GM19438 (cell line): ENCODE results near the gene LYST.

Experiments used
- ATAC-seq: cut with Tn5 transposase; IDR thresholded peaks from one replicate; pipeline ENCODE4 v1.9.1; 2021; ENCODE audit warnings: low read depth; ENCODE audit not compliant: unreplicated experiment

Gene LYST

DNA sequence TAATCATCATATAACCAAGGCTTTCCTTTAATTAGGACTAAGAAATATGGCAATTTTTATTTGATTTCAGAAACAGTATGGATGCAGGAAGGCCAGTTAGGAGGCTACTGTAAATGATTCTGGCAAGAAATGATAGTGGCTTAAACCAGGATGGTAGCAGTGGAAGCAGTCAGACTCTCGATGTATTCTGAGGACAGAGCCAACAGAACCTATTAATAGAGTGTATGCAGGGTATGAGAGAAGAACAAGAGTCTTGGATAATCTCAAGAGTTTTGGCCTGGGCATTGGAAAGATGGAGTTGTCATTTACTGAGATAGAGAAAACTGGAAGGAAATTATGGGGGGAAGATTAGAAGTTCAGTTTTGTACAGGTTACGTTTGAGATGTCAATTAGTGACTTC lies 143.8 kb downstream of the LYST start:
- ATAC-seq: no peak

DNA sequence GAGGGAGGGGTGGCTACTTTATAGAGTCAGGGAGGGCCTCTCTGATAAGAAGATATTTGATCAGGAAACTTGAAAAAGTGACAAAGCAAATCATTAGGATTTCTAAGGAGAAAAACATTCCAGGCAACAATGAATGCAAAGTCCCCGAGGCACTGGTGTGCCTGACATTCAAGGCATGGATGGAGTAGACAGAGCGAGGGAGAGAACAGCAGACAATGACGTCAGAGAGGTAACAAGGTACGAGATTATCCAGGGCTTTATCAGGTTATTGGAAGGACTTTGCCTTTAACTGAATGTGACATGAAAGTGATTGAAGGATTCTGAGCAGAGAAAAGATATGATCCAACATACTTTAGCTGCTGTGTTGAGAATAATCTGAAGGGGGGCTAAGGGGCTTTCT lies 144.7 kb downstream of the LYST start:
- ATAC-seq: no peak

DNA sequence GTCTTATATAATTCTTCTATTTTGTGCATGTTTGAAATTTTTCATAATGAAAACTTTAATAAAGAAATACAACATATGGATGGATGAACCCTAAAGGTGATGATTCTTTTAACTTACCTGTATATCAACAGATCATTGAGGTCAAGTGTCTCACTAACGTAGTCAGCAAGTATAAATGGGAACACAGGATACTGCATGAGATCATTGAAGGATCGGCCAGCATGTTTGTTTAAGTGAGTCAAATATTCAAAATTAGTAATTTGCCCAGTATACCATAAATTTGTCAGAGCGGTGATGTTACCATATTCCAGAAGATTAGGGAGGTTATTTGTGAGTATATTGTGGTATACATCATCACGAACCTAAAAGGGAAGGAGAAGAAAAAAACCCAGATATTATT lies 146.2 kb downstream of the LYST start:
- ATAC-seq: no peak

DNA sequence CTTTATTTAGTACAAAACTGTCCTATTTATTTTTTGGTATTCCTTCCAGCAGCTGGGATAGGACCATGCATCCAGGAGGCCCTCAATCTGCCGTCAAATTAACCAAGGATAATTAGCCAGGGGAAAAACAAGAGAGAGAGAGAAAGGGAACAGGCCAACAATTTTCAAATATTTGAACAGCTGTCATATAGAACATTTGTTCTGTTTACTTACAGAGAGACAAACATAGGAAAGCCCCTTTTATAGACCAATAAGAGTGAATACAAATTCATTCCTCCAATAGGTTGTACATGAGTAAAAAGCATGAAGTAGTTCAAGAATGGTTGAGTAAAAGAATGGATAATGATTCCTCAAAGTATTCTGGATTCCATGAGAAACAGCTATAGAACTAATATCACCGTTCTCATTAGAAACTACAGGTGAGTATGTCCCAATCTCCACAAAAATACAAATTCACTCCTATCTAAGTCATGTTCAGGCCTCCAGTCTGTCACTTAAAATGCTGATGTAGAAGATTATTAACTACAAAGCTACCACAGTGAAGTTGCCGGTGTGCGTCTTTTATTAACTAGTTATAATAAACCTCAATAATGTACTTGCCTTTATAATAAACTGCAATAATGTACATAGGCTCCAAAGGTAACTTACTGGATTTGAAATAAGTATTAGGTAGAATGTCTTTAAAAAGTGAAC lies 152.4 kb downstream of the LYST start:
- no peak for ATAC-seq

DNA sequence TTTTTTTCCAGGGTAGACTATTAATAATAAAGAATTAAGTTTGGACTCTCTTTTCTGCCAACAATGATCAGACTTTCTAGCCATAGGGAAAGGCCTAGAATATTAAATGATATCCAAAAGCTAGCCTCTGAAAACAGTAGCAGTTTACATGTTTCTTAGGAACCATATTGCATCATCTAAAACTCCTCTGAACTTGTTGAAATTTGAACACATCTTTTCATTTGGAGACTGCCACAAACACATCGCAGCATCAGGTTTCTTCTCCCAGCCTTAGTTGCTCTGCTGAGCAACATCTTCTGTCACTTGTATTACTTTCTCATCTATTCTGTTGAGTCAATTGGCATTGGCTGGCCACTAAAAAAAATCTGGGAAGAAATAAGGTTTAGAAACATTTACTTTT lies 153.9 kb downstream of the LYST start:
- ATAC-seq: no peak

DNA sequence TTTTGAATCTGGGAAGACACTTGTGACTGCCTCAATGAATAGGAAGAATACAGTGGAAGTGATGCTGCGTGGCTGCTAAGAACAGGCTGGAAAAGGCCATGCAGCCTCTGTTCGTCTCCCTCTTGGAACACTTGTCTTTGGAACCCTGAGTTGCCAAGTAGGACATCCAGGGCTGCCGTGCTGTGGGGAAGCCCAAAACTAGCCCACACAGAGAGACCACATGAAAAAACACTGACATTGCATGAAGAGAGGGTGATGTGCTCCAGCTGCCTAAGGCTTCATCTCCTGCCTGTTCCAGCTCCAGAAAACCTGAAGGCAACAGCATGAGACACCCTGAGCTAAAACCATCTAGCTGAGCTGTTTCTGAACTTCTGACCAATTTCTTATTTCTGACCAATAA lies 156.0 kb downstream of the LYST start:
- ATAC-seq: no peak

DNA sequence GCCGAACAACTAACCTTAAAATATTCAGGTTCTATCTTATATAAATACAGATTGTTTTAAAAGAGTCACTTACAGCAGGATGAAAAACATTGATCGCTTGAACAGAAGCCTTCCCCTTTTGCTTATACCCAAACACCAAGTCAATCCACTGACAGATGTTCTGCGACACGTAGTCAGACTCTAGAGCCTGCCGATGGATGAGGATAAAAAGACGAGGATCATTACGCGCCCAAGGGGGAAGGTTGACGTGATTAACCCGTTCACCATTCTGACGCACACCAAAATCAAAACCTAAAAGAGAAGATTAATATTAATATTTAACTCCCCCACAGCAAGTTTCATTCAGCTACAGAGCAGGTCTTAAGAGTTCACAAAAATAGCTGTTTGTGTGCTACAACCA lies 157.7 kb downstream of the LYST start:
- no peak for ATAC-seq

DNA sequence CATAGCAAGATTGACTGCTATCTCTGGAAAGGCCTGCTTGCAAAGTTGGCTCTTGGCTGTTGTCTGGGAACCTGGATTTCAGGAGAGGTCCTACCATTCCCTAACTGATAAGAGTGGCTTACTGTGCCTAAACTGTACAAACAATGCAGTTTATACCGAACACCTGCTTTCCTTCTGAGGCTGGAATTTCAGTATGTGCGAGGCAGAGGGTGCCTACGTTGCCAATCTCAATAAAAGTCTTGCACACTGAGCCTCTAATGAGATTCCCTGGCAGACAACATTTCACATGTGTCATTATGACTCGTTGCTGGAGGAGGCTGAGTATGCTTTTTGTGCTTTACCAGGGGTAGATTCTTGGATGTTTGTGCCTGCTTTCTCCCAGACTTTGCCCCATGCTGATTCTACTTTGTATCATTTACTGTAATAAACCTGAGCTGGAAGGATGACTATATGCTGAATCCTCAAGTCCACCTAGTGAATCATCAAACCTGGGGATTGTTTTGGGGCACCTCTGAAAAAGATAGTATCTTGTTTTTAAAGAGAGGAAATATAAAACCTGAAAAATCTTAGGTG lies 158.2 kb downstream of the LYST start:
- ATAC-seq: no peak

DNA sequence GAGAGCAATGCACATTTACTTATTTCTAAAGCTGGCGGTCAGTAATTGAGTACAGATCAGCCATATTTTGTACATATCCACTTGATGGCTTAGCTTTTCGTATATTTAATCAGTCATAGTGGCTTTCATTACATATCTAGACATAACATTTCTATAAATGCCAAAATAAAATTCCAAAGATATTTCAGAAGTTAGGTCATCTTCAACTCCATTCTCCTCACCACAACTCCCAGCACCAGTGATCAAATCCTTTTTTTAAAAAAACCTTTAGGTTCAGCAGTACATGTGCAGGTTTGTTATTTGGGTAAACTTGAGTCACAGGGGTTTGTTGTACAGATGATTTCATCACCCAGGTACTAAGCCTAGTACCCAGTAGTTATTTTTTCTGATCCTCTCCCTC lies 163.2 kb downstream of the LYST start:
- no peak for ATAC-seq

DNA sequence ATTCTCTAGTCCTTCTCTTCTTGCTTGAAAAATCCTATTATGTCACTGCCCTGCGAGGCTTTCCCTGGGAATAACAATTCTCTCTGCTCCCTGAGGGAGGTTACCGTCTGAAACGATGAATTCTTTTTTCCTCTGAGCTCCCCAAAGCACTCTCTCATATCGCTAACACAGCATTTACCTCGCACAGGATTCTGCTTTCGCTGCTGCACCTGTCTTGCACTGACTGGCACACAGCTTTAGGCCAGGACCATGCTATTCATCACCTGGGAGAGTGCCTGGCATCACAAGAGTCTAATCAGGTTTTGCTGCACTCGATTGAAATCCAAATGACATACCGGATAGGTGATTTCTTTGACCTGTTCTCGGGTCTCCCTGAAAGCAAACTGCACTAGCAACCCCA lies 164.3 kb downstream of the LYST start:
- no peak for ATAC-seq

DNA sequence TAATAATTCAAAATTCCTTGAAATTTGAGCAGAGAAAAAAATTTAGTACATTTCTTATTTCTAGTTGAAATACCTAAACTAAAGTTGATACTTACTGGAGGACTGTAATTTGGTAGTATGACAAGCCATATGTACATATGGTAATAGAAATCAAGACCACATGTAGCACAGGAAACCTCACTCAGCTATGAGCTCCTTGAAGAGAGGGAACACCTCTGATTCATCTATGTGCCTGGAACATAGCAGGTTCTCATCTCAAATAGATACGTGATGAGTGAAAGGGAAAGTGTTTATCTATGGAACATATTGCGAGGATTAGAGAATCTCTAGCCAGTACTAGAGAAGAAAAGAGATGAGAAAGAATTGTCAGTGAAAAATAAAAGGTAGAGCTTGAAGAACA lies 169.2 kb downstream of the LYST start:
- no peak for ATAC-seq

DNA sequence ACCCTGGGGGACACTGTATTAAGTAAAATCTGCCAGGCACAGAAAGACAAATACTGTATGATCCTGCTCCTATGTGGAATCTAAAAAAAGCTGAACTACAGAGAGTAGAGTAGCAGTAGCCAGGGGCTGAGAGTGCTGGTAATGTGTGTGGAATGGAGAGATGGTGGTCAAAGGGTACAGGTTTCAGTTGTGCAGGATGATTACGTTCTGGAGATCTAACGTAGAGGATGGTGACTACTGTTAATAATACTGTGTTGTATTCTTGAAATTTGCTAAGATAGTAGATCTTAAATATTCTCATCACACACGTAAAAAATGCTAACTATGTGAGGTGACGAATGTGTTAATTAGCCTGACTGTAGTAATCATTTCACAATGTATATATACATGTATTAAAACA lies 177.3 kb downstream of the LYST start:
- no peak for ATAC-seq

DNA sequence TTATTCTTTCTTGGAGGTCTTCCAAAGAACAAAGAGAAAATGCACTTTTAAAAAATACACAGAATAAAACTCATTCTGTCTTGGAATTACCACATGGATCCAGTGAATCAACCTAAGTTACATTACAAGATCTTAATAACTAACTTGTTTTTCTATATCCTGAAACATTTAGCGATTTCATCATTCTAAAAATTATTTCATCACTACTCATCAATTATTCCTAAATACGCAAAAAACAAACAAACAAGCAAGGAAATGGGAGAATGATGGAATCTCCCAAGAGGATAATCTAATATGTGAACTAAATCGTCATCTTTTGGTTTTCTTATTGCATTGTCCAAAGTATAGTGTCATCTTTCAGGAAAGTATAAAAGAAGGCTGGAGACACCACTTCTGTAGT lies 178.6 kb downstream of the LYST start:
- no peak for ATAC-seq

DNA sequence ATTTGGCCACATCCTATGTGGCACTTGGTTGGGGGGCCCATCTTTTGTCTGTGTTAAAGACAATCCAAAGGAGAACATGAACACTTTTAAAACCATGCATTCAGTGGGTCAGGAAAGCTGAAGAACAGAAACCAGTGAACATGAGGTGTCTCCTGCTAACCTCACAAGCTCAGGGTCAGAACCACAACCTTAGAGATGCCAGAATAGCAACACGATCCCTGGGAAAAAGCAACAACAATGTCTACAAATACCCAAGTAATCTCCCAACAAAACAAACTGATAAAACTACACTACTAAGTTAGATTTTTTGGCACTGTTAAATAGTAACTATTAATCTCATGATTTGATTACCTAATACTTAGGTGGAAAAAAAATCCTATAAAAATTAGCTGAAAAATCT lies 183.1 kb downstream of the LYST start:
- no peak for ATAC-seq

DNA sequence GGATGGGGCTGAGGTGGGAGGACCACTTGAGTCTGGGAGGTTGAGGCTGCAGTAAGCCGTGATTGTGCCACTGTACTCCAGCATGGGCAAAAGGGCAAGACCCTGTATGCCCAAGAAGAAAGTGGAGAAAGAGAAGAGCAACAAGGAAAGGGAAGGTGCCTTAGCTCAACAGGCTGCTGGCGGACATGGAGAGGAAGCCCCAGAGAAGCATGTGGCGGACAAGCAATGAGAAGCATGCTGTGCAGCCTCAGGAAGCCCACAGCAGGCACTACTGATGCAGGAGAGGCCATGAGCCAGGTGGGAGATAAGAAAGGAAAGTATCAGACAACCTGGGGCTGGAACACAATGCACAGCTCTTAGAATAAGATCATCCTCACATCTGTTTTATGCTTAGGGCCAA lies 184.5 kb downstream of the LYST start:
- no peak for ATAC-seq

DNA sequence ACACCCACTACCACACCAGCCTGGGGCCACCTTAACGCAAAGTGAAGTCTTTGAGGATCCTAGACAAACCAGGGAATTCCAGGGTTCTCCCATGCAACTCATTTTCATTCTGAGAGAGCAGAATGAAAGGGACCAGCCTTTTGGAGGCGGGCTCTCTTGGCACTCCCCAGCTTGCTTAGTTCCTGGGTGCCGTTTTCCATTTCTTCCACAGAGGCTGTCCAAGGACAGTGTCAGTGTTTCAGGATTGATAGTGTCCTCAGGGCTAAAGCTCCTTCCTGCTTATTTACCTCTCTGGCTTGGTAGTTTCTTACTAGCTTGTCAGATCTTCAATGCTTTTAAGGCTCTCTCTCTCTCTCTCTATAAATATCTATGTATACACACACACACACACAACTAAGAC lies 187.1 kb downstream of the LYST start:
- ATAC-seq: no peak

DNA sequence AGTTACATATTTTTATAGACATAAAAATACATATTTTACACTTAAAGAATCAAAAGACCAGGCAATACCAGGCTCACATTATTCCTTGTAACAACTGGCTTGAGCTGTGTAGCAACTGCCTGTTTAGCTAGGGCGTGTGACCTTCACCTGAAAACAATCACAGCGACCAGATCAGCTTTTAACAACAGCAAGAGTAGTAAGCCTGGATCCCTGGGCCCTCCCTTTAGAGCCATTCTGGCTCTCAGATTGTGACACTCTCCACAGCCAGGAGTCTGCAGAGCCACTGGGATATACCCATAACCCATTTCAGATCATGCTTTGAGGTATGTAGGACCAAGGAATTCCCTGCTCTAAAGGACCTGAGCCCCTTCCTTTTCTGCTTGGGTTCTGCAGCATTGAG lies 187.7 kb downstream of the LYST start:
- no peak for ATAC-seq

DNA sequence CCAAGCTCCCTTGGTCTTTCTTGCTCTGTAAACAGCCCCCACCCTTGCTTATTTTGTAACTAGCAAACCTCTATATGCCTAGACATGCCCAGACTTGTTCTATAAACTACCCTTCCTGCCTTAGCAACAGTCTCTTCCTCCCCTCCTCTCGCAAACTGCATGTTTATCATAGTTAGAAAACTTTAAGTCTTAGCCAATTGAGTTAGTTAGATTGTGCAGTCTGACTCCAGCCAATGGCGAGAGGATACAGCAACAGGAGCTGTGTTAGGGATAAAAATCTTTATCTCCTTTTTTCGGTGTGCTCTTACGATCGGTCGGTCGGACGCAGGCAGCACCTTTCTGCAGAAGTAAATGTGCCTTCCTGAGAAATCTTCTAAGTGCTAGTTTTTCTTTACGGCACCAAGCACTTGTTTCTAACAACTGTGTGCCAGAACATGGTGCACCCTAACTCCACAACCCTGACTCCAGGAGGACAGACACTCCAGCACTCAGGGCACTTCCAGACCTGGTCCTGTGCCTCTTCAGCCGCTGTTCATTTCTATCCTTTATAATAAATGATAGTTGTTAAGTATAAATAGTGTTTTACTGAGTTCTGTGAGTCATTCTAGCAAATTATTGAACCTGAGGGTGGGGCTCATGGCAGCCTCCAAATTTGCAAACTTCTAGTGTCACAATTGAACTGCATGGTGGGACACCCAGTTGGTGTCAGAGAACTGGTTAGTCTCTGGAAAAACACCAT lies 191.4 kb downstream of the LYST start:
- no peak for ATAC-seq

DNA sequence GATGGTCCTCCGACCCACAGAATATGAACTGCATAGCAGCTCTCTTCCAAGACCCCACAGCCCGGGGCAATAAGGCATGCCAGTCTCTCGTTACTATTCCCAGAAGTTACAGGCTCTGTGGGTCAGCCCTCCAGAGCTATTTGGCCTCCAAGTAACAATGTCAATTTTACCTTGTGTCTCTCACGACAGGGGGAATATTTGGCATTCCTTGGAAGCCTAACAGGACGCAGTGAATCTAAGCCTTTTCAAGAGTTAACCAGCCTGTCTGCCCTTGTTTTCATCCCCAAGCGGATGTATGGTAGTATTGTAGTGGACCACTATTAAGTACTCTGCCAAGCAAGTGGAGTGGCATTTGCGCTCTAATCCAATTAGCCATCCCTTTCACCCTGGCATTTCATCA lies 192.7 kb downstream of the LYST start:
- ATAC-seq: no peak

DNA sequence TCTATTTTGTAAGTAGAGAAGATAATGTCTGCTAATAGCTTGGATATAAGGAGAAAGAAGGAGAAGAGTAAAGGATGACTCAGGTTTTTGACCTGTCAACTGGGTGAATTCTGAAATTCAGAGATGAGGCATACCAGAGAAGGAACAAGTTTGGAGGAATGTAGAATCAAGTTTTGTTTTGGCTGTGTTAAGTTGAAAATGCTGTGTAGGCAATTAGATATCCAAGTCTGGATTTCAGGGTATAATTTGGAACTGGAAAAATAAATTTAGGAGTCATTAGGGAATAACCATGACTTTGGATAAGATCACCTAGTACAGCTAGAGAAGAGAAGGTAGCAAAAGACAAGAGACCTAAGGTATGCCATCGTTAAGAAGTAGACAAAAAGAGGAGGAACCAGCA lies 194.7 kb downstream of the LYST start:
- ATAC-seq: no peak

DNA sequence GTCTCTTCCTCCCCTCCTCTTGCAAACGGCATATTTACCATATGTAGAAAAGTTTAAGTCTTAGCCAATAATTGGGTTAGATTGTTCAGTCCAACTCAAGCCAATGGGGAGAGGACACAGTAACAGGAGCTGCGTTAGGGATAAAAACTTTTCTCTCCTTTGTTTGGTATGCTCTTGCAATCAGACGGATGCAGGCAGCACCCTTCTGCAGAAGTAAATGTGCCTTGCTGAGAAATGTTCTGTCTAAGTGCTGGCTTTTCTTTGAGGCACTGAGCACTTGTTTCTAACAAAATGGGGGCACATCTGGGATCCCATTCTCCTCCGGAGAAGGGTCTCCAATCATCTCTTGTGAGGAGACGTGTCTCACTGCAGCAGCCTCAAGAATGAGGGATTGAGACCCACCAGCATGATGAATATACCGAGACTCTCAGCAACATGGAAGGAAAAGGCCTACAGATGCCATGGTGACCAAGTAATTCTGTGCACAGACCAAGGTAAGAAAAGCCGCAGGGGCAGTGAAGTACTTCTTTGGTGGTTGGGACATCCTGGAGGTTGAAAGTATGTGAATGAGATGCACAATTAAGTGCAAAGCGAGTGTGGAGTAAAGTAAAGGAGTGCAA lies 196.4 kb downstream of the LYST start:
- ATAC-seq: no peak

DNA sequence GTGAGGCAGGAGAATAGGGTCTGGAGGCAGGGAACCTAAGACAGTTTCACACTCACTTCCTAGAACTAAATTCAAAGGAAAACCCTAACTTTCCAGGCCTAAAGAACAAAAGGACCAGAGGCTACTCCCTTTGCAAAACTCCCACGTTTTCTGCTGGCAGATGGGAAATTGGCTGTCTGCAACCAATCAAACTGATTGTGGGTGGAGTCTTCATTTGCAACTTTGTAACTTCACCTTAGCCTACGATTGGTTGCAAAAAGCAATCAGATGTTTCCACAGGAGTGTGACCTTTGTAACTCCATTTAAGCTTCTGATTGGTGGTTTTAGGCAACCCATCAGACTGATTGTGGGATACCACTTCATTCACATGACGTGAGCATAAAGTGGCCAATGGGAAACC lies 197.4 kb downstream of the LYST start:
- ATAC-seq: no peak
